ENCODE measurements around the gene FOXO3.
"Not testable (repeated sequence)": the region's sequence is repeated elsewhere in the genome, so short reads cannot be mapped to it uniquely, and the experiment has no call there.

The FOXO3 gene

GRCh38 chr6:108560463-108561308 is at the start of gene FOXO3:
FOXO3 (plus strand) TSS chr6:108560917; CDS start chr6:108561209, 292 bp downstream.
- DNase-seq: peak; percentile 74

- DNase-seq: no peak
These were observed 41.8 kb upstream of the FOXO3 start for GRCh38 chr6:108518714-108519576.

- DNase-seq: no peak
These were observed 39.1 kb upstream of the FOXO3 start for GRCh38 chr6:108521616-108522107.

GRCh38 chr6:108523697-108524096 is 37.0 kb upstream of the FOXO3 start:
- no peak for DNase-seq

- no peak for DNase-seq
These were observed 36.0 kb upstream of the FOXO3 start for GRCh38 chr6:108524528-108525248.

- no peak for DNase-seq
These were observed 34.0 kb upstream of the FOXO3 start for GRCh38 chr6:108526739-108527174.

- no peak for DNase-seq
These were observed 31.8 kb upstream of the FOXO3 start for GRCh38 chr6:108528878-108529277.

GRCh38 chr6:108531332-108531731 is 29.4 kb upstream of the FOXO3 start:
- DNase-seq: no peak

- no peak for DNase-seq
These were observed 25.5 kb upstream of the FOXO3 start for GRCh38 chr6:108535114-108535742.

- not testable (repeated sequence) for DNase-seq
These were observed 24.7 kb upstream of the FOXO3 start for GRCh38 chr6:108535920-108536535.

GRCh38 chr6:108541843-108542759 is 18.6 kb upstream of the FOXO3 start:
- DNase-seq: no peak

- DNase-seq: no peak
These were observed 17.4 kb upstream of the FOXO3 start for GRCh38 chr6:108543175-108543940.

- no peak for DNase-seq
These were observed 16.1 kb upstream of the FOXO3 start for GRCh38 chr6:108544606-108545005.

- no peak for DNase-seq
These were observed 14.4 kb upstream of the FOXO3 start for GRCh38 chr6:108546079-108547049.

GRCh38 chr6:108549241-108549640 is 11.5 kb upstream of the FOXO3 start:
- no peak for DNase-seq

- DNase-seq: no peak
These were observed 11.0 kb upstream of the FOXO3 start for GRCh38 chr6:108549741-108550140.

GRCh38 chr6:108550256-108550655 is 10.5 kb upstream of the FOXO3 start:
- DNase-seq: no peak

- DNase-seq: no peak
These were observed 5.2 kb upstream of the FOXO3 start for GRCh38 chr6:108555399-108556052.
